Colonic mucosa (tissue), 4 donors: Measurements from ENCODE around the gene IRS2. TPM values are rescaled to one million over a fixed set of nuclear protein-coding genes. Genes with fewer than 3 reads are reported as not detected.

Experiments used
- DNase-seq: peaks from one replicate; pipeline ENCODE4 v3.0.0-alpha.2; 2020
- H3K27ac ChIP-seq: fragments of 200-600 bp; one replicate; pipeline ENCODE4 v1.8.0; 2021
- H3K27me3 ChIP-seq: fragments of 200-600 bp; one replicate; pipeline ENCODE4 v1.8.0; 2021
- H3K36me3 ChIP-seq: fragments of 200-600 bp; one replicate; pipeline ENCODE4 v1.8.0; 2021
- H3K4me1 ChIP-seq: fragments of 200-600 bp; one replicate; pipeline ENCODE4 v1.8.0; 2021; ENCODE audit warnings: mild to moderate bottlenecking
- H3K4me3 ChIP-seq: fragments of 200-600 bp; one replicate; pipeline ENCODE4 v1.8.0; 2021
- H3K9ac ChIP-seq, 2 donors: one replicate each; pipeline ENCODE4 v1.7.0; 2013; ENCODE audit warnings: control low read depth in 2 of 2, low read depth in 2 of 2, low read length in 2 of 2
- H3K9me3 ChIP-seq: fragments of 200-600 bp; one replicate; pipeline ENCODE4 v1.8.0; 2021
- CTCF ChIP-seq: fragments of 200-600 bp; IDR thresholded peaks from one replicate; pipeline ENCODE4 v1.8.0; 2022; ENCODE audit warnings: antibody characterized with exemption, mild to moderate bottlenecking
- intact Hi-C: fragments of 100-400 bp; cut with DNase I; formaldehyde crosslinking; loops from one replicate; pipeline ENCODE4 v1.14.1; 2022
- total RNA-seq, 2 donors: library from RNA; stranded (reverse); fragmentation: NEBNext Ultra II Directional in 1 of 2; extraction: Animal tissue kit (Norgen Biotek cat#: 25700) in 1 of 2; gene quantifications; one replicate each; pipeline ENCODE4 v1.2.1, GENCODE V29; 2021
- donor health status: healthy.
- donor health status: DM: no; HTN: no; CAD: no.
- donor health status: DM: no; HTN: no; CAD: no.

The IRS2 gene
- total RNA-seq, 2 donors from 2014 or later: 6.7 to 23.0 TPM

DNA sequence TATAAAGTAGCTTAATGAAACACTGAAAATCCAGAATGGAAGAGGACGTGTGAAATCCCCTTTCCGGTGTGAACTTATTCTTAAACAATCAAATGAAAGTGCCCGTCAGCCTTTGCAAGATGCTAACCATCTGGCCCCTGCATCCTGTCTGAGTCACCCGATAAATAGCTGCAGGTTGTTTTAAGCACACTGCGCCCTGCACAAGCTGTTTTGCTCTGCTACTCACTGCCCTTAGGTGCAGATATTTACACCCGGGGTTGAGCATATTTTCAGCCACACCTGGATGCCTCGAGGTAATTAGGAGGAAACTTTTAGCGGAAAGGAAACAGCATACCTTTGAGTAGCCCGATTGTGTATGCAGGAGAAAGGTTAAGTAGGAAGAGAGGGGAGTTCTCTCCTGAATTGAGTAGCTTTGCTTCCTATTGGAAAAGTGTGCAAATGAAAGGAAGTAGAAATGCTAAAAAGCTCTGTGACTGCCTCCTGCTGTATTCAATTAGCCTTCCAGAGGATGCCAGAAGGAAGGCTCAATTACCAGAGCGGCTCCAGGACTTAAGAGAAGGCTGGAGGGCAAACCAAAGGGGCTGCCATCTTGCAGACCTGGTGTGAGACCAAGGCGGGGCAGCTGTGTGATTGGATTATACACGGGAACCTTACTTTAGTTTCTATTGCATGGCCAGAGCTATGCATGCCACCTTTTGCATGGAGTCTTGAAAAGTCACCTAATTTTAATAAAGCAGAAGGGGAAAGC is 42.5 kb downstream of the IRS2 start:
- Histone ChIP-seq H3K4me1 (peaks cover 4% of the 10 kb centered on the region), H3K27me3 (no peaks in the 10 kb centered on the region), H3K9me3 (no peaks in the 10 kb centered on the region), H3K36me3 (no peaks in the 10 kb centered on the region), H3K9ac (no peak overlapping the region), H3K27ac (peak overlapping the region; percentile 13), H3K4me3 (no peak overlapping the region)
- DNase-seq: peak; percentile 38
- no peak for TF ChIP-seq CTCF
- intact Hi-C loops: no loop called here

- intact Hi-C loops: no loop called here
- H3K9ac ChIP-seq: no peak overlapping the region
- TF ChIP-seq CTCF: no peak
- no peak overlapping the region for H3K27ac ChIP-seq
- H3K9me3 ChIP-seq: no peaks in the 10 kb centered on the region
- H3K4me3 ChIP-seq: no peak overlapping the region
- no peaks in the 10 kb centered on the region for H3K27me3 ChIP-seq
- peaks cover 4% of the 10 kb centered on the region for H3K4me1 ChIP-seq
- no peak for DNase-seq
- H3K36me3 ChIP-seq: no peaks in the 10 kb centered on the region
Measured at GRCh38 chr13:109741966-109742365, 44.4 kb downstream of the IRS2 start.

- Histone ChIP-seq H3K9ac (no peak overlapping the region), H3K4me3 (no peak overlapping the region), H3K4me1 (peaks cover 4% of the 10 kb centered on the region), H3K36me3 (no peaks in the 10 kb centered on the region), H3K27me3 (no peaks in the 10 kb centered on the region), H3K27ac (no peak overlapping the region), H3K9me3 (no peaks in the 10 kb centered on the region)
- no peak for TF ChIP-seq CTCF
- no peak for DNase-seq
- intact Hi-C loops: no loop called here
Measured at GRCh38 chr13:109740721-109741120, 45.7 kb downstream of the IRS2 start.

- H3K4me3 ChIP-seq: no peak overlapping the region
- TF ChIP-seq CTCF: no peak
- H3K9ac ChIP-seq: no peak overlapping the region
- H3K27me3 ChIP-seq: no peaks in the 10 kb centered on the region
- no peak for DNase-seq
- intact Hi-C loops: no loop called here
- H3K27ac ChIP-seq: no peak overlapping the region
- no peaks in the 10 kb centered on the region for H3K36me3 ChIP-seq
- H3K9me3 ChIP-seq: no peaks in the 10 kb centered on the region
- peaks cover 4% of the 10 kb centered on the region for H3K4me1 ChIP-seq
Measured at GRCh38 chr13:109740121-109740520, 46.3 kb downstream of the IRS2 start.

DNA sequence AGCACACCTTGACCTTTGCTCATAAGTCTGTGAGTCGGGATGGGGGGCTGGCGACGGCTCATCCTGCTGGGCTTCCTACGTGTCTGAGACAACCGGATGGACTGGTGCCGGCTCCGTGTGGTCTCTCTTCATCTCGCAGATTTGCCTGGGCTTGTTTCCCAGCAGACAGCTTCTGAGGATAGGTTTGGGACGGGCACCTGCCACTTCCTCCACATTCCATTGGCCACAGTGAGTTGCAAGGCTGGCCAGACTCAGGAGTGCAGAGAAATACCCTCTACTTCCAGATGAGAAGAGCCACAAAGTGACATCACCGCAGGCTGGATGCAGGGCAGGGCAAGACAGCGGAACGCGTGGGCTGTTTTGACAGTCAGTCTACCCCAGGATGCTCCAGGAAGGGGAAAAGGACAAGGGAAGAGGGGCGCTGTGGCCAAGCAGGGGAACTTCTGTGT is 48.1 kb downstream of the IRS2 start:
- intact Hi-C loops: no loop called here
- TF ChIP-seq CTCF: no peak

More for the DNA sequence above, 48.1 kb downstream of the IRS2 start:
- no peak for DNase-seq
- H3K9me3 ChIP-seq: no peaks in the 10 kb centered on the region
- H3K36me3 ChIP-seq: no peaks in the 10 kb centered on the region
- no peaks in the 10 kb centered on the region for H3K27me3 ChIP-seq
- H3K4me1 ChIP-seq: no peaks in the 10 kb centered on the region
- H3K4me3 ChIP-seq: no peak overlapping the region
- no peak overlapping the region for H3K27ac ChIP-seq
- H3K9ac ChIP-seq: no peak overlapping the region
